NCI-H146 treated with DMSO at 0.1 percent for 48 hours (cell line): Measurements from ENCODE around the gene NUMA1.
A peak's percentile ranks its signal among the peaks of the same experiment; 100 is the strongest.

Experiments
- DNase-seq: peaks from one replicate; lab custom pipeline; 2025; ENCODE audit not compliant: unreplicated experiment; lab: John Stamatoyannopoulos, UW

Gene NUMA1

DNA sequence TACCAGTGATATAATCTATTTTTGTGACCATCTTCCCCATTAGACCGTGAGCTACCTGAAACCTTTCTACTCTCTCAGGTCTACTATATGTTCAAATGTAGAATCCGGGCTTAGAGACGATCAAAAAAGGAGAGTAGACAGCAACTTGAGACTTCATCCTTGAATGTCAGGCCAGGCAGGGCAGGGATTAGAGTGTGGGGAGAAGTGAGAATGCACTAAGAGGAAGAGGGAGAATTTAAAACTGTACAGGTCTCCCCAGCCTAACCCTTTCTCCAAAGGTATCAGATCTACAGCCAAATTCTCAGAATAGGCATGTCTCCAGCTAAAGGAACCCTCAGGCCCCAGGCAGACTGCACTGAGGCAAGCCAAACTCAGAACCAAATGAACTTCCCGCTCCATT, 21.8 kb upstream of the NUMA1 start:
- no peak for DNase-seq

DNA sequence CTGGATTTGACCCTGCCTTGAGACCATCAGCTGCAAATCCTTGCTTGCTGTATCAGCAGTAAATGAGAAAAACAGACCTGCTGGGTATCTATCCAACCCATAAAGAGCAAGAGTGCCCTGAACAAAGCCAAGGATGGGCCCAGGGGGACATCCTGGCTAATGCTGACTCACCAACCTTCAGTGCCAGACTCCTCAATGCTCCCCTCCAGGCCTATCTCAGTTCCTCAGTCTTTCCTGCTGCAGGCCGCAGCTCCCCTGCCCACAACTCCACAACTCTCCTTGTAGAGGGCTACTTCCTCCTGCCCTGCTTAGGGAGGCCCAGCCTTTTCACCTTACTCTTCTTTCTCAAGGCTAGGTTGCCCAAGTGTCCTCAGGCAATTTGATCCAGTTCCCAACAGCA, 20.1 kb upstream of the NUMA1 start:
- DNase-seq: no peak

DNA sequence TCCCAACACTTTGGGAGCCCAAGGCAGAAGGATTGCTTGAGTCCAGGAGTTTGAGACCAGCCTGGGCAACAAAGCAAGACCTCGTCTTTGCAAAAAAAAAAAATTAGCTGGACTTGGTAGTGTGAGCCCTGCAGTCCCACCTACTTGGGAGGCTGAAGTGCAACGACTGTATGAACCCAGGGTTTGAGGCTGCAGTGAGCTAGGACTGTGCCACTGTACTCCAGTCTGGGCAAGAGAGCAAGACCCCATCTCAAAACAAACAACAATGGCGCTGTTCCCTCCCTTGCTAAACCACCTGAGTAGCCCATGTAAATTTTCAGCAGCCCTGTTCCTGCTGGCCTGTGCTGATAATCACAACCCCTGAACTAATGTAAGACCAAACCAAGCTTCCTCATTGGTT, 19.7 kb upstream of the NUMA1 start:
- no peak for DNase-seq

DNA sequence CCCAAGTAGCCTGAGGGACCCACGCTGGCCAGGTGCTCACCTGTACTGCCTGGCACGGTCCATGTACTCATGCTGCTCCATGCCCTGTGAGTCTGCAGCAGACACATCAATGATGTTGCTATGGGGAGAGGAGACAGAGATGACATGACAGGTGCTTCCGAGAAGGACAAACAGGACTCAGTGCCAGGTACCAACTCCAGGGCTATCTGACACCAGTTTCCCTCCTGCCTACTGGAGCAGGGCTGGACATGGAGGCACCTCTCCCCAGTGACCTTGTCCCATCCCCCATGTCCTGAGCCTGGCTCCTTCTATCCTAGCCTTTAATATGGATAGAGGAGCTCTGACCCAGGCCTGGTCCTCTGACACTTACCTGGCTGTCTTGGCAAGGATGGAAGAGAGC, 18.4 kb upstream of the NUMA1 start:
- DNase-seq: no peak

DNA sequence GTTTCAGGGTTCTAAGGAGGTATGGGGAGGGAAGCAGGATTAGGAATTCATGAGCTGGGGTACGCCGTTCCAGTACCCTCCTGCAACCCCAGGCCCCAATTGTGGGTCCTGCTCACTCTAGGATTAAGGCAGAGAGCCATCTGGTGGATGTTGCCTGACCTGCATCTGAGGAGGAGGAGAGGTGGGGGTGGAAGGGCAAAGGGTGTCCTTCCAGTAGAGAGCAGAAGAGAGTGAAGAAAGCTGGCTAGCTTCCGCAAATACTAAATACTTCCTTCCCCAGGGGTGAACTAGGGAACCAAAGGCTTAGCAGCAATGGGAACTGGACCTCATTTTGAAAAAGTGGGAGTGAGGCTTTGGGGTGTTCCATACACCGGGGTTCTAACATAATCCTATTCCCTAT, 10.9 kb upstream of the NUMA1 start:
- no peak for DNase-seq

DNA sequence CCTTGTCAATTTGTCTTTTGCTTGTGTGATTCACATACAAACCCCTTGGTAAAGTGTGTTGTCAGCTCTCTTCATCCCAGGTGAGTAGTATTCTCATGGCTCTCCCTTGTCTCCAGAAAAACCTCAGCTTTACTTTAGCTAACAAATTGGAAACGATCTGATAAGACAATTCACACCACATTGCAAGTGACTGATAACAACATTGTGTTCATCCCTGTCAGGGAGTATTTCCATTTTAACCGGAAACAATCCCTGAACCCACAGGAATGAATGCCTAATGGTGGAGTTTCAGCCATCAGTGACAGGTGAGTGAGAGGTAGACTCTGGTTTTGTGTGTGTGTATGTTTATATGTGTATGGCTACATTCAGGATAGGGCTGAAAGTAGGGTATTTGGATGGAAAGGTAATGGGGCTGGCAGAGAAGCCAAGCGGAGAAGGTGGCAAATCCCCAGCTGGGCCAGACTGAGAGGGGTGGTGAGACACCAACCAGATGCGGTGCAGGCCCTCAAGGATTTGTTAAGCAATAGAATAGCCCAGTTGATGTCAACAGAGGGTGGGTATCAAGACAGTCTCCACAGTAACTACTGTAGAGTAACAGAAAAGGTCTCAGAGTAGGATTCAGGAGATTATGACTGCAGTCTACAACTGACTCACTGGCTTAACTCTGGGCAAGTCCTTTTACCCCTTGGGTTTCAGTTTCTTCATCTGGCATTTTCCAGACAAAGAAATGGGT, 7.9 kb upstream of the NUMA1 start:
- no peak for DNase-seq

DNA sequence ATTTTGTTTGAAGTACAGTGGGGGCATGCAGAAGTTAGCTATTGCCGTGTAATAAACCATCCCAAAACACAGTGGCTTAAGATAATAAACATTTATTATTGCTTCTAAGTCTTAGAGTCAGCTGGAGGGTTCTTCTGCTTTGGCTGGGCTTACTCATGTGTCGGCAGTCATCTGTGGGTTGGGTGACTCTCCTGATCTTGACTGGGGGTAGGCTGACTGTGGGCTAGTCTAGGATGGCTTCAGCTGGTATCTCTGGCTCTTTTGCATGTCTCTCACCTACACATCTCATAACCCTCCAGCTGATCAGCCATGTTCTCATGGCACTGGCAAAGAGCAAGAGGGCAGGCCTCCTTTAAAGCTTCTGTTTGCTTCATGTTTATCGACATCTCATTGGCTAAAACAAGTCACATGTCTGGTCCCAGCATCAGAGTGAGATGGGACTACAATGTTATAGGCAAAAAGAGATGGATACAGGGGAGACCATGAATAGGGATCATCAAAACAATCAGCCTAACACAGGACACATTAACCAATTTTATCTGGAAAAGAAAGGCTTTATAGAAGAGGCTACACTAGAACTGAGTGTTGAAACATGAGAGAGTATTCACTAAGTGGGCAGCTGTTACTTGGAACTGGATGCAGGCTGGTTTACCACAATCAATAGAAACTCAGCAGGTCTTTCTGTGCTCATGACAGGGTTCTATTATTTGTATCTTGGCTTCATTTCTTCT, 5.4 kb upstream of the NUMA1 start:
- peak; percentile 50 for DNase-seq

DNA sequence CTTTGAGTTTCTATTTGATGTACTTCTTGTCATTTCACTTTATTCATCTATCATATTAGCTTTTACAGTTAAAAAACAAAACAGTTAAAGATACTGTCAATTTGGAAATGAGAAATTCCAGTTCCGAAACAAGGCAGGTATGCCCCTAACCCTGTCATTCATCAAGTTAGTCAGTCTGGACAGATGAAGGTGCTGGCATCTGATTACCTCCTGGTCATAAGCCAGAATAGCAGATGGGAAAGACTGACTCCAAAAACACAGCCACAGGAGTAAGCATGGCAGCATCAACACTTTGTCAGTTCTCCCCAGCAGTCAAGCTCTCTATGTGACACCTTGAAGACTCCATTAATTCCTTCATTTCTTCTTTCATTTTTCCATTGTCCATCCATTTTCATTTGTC, 4.6 kb upstream of the NUMA1 start:
- no peak for DNase-seq

DNA sequence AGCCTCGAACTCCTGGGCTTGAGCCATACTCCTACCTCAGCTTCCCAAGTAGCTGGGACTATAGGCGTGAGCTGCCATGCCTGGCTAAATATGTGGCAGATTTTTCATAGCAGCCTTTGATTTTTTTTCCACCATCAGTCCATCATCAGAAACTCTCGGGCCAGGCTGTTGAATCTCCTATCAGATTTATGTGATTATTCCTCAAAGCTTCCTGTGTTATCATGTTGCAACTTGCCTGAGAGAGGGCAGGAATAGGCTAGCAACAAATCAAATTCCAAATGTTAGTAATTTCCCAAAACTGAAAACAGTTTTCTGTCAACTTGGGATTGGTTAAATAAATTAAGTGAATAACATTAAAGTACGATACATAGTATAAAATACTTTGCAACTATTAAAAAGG, 3.7 kb upstream of the NUMA1 start:
- DNase-seq: no peak

DNA sequence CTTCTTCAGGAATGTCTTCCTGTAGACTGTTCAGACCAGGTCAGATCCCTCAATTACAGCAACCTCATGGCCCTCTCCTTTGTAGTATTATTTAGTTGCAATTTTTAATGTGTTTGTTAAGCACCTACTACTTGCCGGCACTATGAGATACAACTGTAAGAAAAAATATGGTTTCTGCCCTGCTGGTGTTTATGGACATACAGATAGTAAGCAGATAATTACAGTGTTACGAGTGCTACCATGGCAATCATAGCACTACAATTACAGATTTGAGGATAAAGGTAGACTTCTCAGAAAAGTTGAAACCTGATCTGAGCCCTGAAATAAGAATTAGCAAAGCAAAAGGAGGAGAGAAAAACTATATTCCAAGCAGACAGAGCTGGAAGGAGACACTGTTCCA, 3.1 kb upstream of the NUMA1 start:
- DNase-seq: no peak

DNA sequence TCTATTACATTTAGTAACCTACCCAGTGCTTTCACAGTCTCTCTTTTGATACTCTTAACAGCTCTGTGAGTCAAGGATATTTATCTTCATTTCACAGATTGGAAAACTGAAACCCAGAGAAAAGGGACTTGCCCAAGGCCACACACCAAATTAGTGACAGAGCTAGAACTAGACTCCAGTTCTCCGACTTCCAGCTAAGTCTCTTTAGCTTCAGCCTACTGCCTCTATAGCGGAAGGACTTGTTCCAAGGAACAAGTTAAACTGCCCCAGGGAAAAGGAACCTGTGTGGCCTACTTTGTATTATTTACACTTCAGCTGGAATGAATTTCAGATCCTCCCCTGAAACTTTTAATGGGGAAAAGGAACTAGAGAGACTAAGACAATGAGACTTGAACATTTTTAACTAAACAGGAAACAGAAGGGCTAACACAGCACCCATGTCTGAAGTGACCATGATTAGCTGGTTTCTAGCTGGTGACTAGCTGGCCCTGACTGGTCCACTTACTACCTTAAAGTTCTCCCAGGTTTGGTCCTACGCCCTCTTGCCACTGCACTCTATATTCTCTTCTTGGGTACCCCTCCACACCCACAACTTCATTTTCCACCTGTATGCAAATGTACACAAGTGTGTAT, 1.6 kb upstream of the NUMA1 start:
- DNase-seq: no peak

DNA sequence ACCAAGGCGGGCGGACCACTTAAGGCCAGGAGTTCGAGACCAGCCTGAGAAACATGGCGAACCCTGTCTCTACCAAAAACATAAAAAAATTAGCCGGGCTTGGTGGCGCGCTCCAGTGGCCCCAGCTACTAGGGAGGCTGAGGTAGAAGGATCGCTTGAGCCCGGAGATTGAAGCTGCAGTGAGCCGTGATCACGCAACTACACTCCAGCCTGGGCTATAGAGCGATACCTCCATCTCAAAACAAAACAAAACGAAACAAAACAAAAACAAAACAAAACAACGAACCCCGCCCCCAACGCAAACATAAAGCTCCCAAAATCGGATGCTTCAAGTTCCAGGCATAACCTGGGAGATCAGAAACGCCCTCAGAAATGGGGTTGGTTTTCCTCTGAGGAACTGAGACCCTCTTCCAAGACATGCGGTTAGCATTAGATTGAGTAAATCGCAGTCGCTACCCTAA, 872 bp upstream of the NUMA1 start:
- DNase-seq: no peak

DNA sequence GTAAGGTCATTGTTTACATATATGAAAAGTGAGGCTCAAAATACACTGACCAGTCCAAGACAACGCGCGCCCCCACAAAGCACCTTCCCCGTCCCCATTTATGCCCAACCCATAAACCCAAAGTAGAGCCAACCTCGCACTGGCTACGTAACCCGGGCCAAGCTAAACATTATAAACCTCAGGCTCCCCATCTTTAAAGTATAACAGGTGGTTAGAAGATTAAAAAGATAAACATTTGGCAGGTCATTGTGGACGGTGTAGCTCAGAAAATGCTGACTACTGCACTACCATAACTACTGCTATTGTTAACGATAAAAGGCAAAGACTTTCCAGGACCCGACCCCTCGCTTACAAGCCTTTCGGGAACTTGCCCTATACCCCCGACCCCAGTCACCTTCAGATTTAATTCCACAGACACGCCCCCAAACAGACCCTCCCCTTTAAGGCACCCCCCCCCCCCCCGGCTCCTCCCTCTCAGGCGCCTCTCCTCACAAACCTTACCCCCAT, 470 bp downstream of the NUMA1 start:
- peak; percentile 57 for DNase-seq

DNA sequence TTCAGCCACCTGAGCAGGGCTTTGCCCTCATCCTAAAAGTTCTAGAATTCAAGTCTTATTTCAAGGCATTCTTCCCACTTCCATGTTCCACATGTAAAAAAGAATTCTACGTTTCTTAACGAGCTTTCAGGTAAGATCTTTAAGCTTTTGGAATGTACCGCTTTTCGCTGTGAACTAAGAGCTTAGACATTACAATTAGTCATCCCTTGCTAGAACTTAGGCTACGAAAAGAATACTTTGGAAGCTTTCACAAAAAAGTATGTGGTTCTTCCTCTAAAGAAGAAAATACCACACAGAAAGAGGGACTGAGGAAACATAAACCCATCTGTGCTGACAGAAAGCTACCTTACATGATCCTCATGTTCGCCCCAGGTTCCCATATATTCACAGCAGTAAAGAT, 1.9 kb downstream of the NUMA1 start:
- DNase-seq: no peak

DNA sequence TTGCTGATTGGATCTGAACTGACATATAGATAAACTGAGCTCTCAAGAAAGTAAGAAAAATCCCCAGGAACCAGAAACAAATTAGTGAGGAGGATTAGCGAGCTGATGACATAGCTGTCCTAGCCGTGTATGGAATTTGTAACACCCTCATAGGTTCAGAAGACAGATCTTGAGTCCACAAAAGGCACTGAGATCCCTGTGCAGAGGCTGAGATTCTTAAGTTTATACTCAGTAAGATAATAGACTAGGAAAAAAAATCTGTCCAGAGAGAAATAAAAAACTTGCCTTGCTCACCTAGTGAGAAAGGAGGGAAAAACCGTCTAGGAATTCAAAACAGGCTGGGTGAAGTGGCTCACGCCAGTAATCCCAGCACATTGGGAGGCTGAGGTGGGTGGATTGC, 4.6 kb downstream of the NUMA1 start:
- no peak for DNase-seq

DNA sequence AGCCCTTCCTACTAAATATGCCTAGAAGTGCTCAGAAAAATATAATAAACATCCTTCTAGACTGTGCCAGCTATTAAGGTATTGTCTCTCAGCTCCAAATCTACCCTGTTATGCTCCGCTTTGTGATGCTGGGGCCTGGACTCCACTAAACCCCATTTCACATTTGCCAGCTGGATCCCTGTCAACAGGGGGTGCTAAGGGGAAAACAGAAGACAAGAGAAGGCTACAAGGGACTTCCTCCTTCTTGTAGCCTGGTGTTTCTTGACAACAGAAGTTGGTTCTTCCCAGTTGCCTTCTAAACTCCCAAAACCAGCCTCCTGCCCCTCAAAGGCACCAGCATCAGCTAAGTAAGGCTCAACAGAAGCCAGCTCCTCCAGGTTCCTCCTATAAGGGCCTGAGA, 5.2 kb downstream of the NUMA1 start:
- no peak for DNase-seq

DNA sequence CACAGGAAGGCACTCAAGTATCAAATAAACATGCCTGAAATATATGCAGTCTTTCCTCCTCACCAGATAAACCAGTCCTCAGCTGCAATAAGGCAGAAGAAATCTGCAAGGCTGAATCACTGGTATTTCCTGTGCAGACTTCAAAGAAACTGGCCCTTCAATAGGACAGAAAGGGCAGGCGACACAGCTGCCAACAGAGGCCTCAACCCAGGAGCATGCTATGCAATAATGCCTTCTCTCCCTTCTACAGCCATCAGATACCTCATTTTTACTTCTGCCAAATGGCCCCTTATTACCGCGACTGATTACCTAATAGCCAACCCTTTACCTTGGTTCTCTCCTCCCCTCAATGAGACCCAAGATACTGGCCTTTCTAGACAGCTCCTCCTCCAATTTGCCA, 8.0 kb downstream of the NUMA1 start:
- no peak for DNase-seq

DNA sequence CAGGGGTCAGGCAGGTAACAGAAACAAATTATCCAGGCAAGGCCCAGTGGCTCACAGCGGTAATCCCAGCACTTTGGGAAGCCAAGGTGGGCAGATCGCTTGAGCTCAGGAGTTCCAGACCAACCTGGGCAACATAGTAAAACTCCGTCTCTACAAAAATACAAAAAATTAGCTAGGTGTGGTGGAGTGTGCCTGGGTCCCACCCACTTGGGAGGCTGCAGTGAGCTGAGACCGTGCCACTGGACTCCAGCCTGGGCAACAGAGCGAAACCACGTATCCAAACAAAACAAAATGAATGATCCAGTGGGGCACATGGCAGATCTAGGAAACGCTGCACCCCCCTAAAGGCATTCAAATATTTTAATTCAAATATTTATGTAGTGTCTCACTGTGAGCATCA, 9.9 kb downstream of the NUMA1 start:
- DNase-seq: no peak

DNA sequence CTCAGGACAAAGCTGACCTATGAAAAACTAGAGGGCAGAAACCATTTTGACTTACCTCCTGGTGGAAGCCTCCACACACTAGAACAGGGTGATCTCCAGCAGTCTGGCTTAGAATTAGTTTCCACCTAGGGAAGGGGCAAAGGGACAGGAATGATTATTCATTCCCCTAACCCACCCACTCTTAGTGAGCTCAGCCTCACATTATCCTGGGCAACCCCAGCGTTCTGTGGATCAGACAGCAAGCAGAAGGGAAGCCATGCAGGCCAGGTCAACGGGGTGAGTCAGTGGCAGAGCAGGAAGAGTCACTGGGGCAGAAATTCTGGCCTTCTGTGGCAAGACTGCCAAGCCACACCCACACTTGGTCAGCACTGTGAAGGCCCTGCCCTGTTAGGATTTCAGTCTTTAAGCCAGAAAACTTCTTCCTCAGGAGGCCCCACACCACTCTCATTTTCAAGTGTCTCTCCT, 10.5 kb downstream of the NUMA1 start:
- no peak for DNase-seq

DNA sequence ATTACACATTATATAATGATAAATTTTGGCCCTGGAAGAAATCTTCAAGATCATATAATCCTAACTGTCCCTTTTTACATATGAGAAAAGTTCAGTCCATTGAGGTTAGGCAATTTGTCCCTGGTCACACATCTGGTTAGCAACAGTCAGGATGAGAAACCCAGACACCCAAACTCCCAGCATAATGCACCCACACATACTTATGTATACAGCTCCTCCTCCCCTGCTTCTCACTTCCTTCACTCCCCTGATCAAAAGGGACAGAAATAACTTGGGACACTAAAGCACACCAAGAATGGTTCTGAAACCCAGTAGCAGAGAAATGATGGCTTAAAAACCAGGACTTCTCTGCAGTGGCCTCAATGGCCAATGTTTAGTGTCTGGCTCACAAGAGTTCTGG, 11.1 kb downstream of the NUMA1 start:
- DNase-seq: no peak

DNA sequence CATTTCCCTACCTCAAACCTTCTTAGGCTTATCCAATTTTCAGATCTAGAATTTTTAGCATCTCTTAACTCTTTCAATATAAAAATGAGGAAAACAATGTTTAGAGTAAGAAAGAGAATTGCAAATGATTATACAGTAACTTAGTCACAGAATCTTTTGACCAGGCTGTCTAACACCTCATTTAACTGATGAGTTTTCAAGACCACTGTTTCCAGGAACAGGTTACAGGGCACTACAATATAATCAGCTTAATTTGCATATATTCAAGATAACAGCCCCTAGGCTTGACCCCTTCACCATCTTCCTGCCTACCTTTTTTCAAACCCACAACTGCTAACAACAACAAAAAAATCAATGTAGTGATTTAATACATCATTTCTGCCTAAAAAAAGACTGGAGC, 12.7 kb downstream of the NUMA1 start:
- no peak for DNase-seq

DNA sequence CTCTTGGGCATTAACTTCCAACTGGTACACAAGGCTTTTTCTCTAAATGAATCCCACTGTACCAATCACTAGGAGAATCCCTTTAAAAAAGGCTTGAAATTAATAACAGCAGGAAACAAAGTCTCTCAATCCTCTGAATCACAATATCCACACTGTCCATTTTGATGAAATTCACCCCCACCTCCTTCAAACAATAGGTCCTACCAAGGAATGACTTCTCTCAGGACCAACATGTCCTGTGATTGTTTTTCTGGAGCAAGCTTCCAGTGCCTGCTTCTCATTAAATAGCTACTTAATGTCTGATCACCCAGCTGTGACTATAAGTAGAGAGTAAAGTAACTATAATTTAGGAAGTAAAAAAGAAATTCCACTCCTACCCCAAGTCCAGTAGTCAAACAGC, 13.1 kb downstream of the NUMA1 start:
- DNase-seq: no peak
